ENCODE data around the gene DBT.
A peak's percentile ranks its signal among the peaks of the same experiment; 100 is the strongest.
"Not testable (repeated sequence)": the region's sequence is repeated elsewhere in the genome, so short reads cannot be mapped to it uniquely, and the experiment has no call there.

Gene DBT

GRCh38 chr1:100249537-100250257 lies at the start of gene DBT:
TSS of gene DBT (minus strand) at chr1:100249834. CDS start at chr1:100249820, 14 bp downstream.
- peak; percentile 68 to 75 (median 74) for DNase-seq (ENCODE audit: low read depth in 2 of 3, low spot score in 2 of 3)

- DNase-seq (ENCODE audit: low read depth in 2 of 3, low spot score in 2 of 3), result no peak
These were observed 48.9 kb upstream of the DBT start for GRCh38 chr1:100298512-100298911.

GRCh38 chr1:100296997-100297396 lies 47.4 kb upstream of the DBT start:
- not testable (repeated sequence) for DNase-seq (ENCODE audit: low read depth in 2 of 3, low spot score in 2 of 3)

GRCh38 chr1:100296140-100296539 lies 46.5 kb upstream of the DBT start:
- no peak for DNase-seq (ENCODE audit: low read depth in 2 of 3, low spot score in 2 of 3)

- no peak for DNase-seq (ENCODE audit: low read depth in 2 of 3, low spot score in 2 of 3)
These were observed 43.1 kb upstream of the DBT start for GRCh38 chr1:100292711-100293110.

GRCh38 chr1:100290291-100290690 lies 40.7 kb upstream of the DBT start:
- no peak for DNase-seq (ENCODE audit: low read depth in 2 of 3, low spot score in 2 of 3)

DNA sequence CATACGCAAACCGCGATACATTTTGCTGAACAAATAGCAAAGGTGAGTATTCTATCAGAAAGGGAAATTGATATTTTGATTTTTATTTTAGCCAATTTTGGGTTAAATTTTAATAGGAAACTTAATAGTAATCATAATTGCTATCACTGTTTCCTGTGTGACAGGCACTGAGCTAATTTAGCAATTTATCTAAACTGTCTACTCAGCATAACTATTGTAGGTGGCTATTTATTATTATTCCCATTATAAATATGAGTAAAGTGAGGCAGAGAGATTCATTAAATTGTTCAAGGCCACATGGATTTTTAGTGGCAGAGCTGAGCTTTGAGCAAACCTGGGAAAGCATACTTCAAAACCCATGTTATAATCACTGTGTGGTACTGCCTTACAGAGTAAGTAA lies 37.5 kb upstream of the DBT start:
- no peak for DNase-seq (ENCODE audit: low read depth in 2 of 3, low spot score in 2 of 3)

- DNase-seq (ENCODE audit: low read depth in 2 of 3, low spot score in 2 of 3), result no peak
These were observed 35.0 kb upstream of the DBT start for GRCh38 chr1:100284591-100284990.

DNA sequence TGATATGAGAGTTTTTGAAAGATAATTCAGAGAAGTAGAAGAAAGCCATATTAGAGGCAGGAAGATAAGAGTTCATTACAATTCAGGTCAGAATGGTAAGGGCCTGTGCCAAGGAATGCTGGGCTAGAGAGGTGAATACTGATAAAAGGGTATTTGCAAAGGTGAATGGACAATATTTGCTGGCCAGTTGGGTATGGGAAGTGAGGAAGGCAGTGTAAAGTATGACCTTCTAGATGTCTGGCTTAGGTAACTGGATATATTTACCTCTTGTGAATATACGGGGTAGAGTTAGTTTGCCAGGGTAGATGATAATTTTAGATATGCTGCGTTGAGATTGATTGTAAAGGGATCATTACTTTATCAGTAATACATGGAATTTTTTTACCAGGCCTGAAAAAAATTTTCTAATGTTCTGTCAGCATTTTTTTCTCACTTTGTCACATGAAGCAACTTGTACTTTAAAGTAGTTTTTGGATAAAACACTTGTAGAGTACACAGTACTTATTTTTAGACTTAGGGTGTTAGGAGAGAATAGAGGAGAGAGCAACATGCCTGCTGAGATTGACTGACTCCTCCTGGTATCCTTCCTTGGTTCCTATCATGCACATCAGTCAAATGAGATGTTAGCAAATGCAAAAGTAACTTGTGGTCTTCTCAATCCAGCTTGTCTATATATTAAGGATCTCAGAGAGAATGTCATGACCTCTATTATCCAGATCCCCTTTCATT lies 30.5 kb upstream of the DBT start:
- DNase-seq (ENCODE audit: low read depth in 2 of 3, low spot score in 2 of 3), result no peak

GRCh38 chr1:100279358-100279923 lies 29.8 kb upstream of the DBT start:
- no peak for DNase-seq (ENCODE audit: low read depth in 2 of 3, low spot score in 2 of 3)

DNA sequence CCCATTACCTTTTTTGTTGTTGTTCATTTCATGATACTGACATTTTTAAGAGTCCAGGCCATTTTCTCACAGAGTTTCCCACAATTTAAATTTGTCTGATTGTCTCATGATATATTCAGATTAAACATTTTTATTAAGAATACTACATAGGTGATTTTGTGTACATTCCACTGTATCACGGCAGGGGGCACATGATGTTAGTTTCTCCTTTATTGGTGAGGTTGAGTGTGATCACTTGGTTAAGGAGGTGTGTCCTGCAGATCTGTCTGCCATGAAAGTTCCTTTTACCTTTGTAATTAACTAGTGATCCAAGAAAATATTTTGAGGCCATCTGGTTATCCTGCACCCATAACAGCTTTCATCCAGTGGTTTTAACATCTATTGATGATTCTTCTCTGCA lies 28.2 kb upstream of the DBT start:
- no peak for DNase-seq (ENCODE audit: low read depth in 2 of 3, low spot score in 2 of 3)

DNA sequence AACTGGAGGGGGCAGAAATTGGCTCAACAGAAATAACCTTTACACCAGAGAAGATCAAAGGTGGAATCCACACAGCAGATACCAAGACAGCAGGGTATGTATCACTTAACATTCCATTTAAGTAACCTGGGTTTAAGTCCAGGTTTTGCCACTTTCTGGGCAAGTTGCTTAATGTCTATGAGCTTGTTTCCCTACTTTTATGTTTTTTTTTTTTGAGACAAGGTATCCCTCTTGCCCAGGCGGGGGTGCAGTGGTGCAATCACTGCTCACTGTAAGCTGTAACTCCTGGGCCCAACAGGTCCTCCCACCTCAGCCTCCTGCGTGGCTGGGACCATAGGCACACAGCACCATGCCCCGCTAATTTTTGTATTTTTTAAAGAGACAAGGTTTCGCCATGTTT lies 18.6 kb upstream of the DBT start:
- DNase-seq (ENCODE audit: low read depth in 2 of 3, low spot score in 2 of 3), result no peak

- no peak for DNase-seq (ENCODE audit: low read depth in 2 of 3, low spot score in 2 of 3)
These were observed 17.6 kb upstream of the DBT start for GRCh38 chr1:100267284-100267683.

DNA sequence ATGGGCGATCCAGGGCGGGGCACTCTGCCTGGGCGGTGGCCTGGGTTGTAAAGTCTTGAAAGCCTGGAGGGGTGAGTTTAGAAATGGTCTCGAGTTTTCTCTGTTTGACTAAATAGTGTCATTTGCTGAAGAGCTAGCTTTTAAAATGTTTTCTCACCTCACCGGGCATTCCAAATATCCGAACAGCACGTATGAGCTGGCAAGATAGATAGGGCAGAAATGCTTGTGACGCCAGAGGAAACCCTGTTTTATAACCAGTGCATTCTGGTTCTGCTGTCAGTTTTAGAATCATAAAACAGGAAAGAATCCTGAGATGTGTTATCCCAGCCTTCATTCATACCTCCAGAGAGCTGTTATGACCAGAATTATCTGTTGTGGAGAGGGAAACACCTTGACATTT lies 17.1 kb upstream of the DBT start:
- no peak for DNase-seq (ENCODE audit: low read depth in 2 of 3, low spot score in 2 of 3)

GRCh38 chr1:100265931-100266740 lies 16.5 kb upstream of the DBT start, which contains the start of gene RTCA:
TSS of gene RTCA (plus strand) at chr1:100266216. CDS start at chr1:100266376, 160 bp downstream.
- peak; percentile 87 to 92 (median 88) for DNase-seq (ENCODE audit: low read depth in 2 of 3, low spot score in 2 of 3)

- no peak for DNase-seq (ENCODE audit: low read depth in 2 of 3, low spot score in 2 of 3)
These were observed 15.9 kb upstream of the DBT start for GRCh38 chr1:100265562-100265930.

DNA sequence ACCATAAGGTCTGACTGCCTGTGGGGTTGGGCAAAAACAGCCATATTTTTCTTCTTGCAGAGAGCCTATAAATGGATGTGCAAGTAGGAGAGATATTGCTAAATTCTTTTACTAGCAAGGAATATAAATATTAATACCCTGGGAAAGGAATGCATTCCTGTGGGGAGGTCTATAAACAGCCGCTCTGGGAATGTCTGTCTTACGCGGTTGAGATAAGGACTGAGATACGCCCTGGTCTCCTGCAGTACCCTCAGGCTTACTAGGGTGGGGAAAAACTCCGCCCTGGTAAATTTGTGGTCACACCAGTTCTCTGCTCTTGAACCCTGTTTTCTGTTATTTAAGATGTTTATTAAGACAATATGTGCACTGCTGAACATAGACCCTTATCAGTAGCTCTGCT lies 14.4 kb upstream of the DBT start:
- DNase-seq (ENCODE audit: low read depth in 2 of 3, low spot score in 2 of 3), result not testable (repeated sequence)

GRCh38 chr1:100261686-100262085 lies 12.1 kb upstream of the DBT start:
- DNase-seq (ENCODE audit: low read depth in 2 of 3, low spot score in 2 of 3), result no peak

- DNase-seq (ENCODE audit: low read depth in 2 of 3, low spot score in 2 of 3), result not testable (repeated sequence)
These were observed 8.8 kb upstream of the DBT start for GRCh38 chr1:100258427-100258826.

DNA sequence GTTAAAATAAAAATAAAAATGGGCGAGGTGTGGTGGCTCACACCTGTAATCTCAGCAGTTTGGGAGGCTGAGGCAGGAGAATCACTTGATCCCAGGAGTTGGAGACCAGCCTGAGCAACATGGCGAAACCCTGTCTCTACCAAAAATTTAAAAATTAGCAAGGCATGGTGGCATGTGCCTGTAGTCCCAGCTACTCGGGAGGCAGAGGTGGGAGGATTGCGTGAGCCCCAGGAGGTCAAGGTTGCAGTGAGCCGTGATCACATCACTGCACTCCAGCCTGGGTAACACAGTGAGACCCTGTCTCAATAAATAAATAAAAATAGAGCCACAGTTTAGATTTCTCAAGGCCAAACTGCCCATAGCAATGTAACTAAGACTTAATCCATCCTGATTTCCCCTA lies 6.6 kb upstream of the DBT start:
- DNase-seq (ENCODE audit: low read depth in 2 of 3, low spot score in 2 of 3), result not testable (repeated sequence)

DNA sequence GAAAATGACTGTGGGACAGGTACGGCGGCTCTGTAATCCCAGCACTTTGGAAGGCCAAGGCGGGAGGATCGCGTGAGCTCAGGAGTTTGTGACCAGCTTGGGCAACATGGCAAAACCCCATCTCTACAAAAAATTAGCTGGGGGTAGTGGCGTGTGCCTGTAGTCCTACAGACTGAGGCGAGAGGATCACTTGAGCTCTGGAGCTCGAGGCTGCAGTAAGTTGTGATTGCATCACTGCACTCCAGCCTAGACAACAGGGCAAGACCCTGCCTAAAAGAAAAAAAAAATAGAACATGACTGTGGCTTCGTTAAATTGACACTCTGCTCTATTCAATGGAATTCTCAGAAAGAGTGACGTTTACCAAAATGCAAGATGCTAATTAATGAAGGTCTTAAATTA lies 3.9 kb upstream of the DBT start:
- no peak for DNase-seq (ENCODE audit: low read depth in 2 of 3, low spot score in 2 of 3)

All from activated CD8-positive, alpha-beta memory T cell treated with anti-CD3 and anti-CD28 coated beads for 48 hours (primary cell).